Neural progenitor cell (in vitro differentiated cells): ENCODE data around the gene AUTS2.

Source experiments
- EZH2 ChIP-seq: fragments of 200-600 bp; sonication (generic); IDR thresholded peaks from 2 replicates; pipeline ENCODE4 v1.6.1; 2017; ENCODE audit warnings: antibody characterized with exemption, mild to moderate bottlenecking, moderate library complexity
- EZH2phosphoT487 ChIP-seq: fragments of 200-600 bp; sonication (generic); IDR thresholded peaks from 2 replicates; pipeline ENCODE4 v1.6.1; 2017; ENCODE audit warnings: antibody characterized with exemption
- TF ChIP-seq, protein P1 (sequence below): fragments of 200-600 bp; sonication (generic); IDR thresholded peaks from 2 replicates; pipeline ENCODE4 v1.5.1; 2017; ENCODE audit warnings: antibody characterized with exemption, mild to moderate bottlenecking

DNA sequence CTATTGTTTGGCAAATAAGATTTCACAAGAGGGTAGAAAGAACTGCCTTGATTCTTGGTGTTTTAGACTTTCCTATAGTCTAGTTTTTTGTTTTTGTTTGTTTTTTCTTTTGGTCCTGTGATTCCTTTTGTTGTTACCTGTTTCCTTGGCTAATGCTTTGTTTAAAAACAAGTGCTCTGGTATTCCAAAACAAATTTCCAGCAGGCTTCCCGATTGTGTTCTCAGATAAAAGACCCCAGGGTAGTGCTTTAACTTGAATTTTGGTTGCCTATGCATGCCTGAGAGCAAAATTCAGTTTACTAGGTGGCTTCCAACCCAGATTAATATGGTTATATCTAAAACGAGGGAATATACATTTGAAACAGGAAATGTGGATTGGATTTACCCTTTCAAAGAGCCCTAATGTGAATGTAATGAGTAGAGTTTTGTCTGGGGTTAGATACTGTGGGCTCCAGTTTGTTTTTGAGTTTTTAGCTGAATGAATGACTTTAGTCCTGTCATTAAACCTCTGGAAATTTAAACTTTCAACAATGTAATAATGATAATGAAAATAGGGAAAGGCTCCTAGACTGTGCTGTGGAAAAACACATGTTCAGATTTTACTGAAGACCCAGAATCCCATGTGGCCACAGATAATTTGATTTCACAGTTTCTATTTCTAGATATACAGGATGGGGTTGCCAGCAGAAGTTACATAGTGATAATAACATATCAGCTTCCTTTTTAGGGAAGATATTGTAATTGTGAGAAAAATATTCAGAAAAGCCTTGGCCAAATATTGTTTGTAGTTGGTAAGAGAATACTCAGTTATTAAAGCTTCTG lies 23.9 kb downstream of the AUTS2 start:
- TF ChIP-seq, protein P1, sequence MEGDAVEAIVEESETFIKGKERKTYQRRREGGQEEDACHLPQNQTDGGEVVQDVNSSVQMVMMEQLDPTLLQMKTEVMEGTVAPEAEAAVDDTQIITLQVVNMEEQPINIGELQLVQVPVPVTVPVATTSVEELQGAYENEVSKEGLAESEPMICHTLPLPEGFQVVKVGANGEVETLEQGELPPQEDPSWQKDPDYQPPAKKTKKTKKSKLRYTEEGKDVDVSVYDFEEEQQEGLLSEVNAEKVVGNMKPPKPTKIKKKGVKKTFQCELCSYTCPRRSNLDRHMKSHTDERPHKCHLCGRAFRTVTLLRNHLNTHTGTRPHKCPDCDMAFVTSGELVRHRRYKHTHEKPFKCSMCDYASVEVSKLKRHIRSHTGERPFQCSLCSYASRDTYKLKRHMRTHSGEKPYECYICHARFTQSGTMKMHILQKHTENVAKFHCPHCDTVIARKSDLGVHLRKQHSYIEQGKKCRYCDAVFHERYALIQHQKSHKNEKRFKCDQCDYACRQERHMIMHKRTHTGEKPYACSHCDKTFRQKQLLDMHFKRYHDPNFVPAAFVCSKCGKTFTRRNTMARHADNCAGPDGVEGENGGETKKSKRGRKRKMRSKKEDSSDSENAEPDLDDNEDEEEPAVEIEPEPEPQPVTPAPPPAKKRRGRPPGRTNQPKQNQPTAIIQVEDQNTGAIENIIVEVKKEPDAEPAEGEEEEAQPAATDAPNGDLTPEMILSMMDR: no peak
- TF ChIP-seq EZH2 (no peak), EZH2phosphoT487 (no peak)
